Kidney (tissue), 14 donors: Measurements from ENCODE around the gene RRAGA. TPM values are rescaled to one million over a fixed set of nuclear protein-coding genes. Genes with fewer than 3 reads are reported as not detected.

Source experiments
- DNase-seq, 5 donors: peaks; one replicate each; pipeline ENCODE4 v3.0.0-alpha.2; 2013 to 2020
- FAIRE-seq: peaks from 2 replicates; lab custom pipeline; 2012; peaks lifted over from hg19 to GRCh38; lab: Jason Lieb, UNC
- H3K27ac ChIP-seq, 2 donors: one replicate each; pipeline ENCODE4 v1.7.0; 2013; ENCODE audit warnings: low read depth in 2 of 2, low read length in 2 of 2, inconsistent platforms in 1 of 2
- H3K27me3 ChIP-seq: one replicate; pipeline ENCODE4 v1.7.1; 2013; ENCODE audit warnings: low read length, inconsistent platforms; ENCODE audit not compliant: control insufficient read depth, insufficient read depth
- H3K36me3 ChIP-seq, 3 donors: one replicate each; pipeline versions ENCODE4 v1.7.0 to v1.7.1; 2013; ENCODE audit warnings: low read length in 3 of 3, control low read depth in 1 of 3, inconsistent platforms in 1 of 3; ENCODE audit not compliant: insufficient read depth in 3 of 3, control insufficient read depth in 2 of 3
- H3K4me1 ChIP-seq, 3 donors: one replicate each; pipeline versions ENCODE4 v1.7.0 to v1.7.1; 2013; ENCODE audit warnings: low read length in 3 of 3, inconsistent platforms in 1 of 3, low read depth in 1 of 3; ENCODE audit not compliant: control insufficient read depth in 2 of 3, insufficient read depth in 2 of 3
- H3K4me3 ChIP-seq, 3 donors: one replicate each; pipeline versions ENCODE4 v1.7.0 to v1.8.1; 2013; ENCODE audit warnings: low read length in 3 of 3, control low read depth in 1 of 3, inconsistent platforms in 1 of 3
- H3K9ac ChIP-seq, 3 donors: one replicate each; pipeline versions ENCODE4 v1.7.0 to v1.7.1; 2013; ENCODE audit warnings: low read length in 3 of 3, control low read depth in 1 of 3, inconsistent platforms in 1 of 3
- H3K9me3 ChIP-seq, 3 donors: one replicate each; pipeline versions ENCODE4 v1.7.0 to v1.7.1; 2013; ENCODE audit warnings: low read length in 3 of 3, control low read depth in 1 of 3, inconsistent platforms in 1 of 3; ENCODE audit not compliant: control insufficient read depth in 2 of 3, insufficient read depth in 1 of 3
- intact Hi-C: fragments of 100-400 bp; cut with DNase I; formaldehyde crosslinking; loops from one replicate; pipeline ENCODE4 v1.11.1; 2022
- polyA plus RNA-seq: library from polyadenylated mRNA; stranded (reverse); fragments of 350-450 nt; fragmentation: Illumina TruSeq; extraction: RNeasy Lipid Tissue Mini Kit (QIAGEN cat#74804); gene quantifications from one replicate; pipeline ENCODE4 v1.2.3, GENCODE V29; 2014; ENCODE audit warnings: low read depth, low replicate concordance; ENCODE audit not compliant: insufficient read depth
- total RNA-seq: library from RNA; stranded (reverse); fragmentation: NEBNext Ultra II Directional; extraction: Animal tissue kit (Norgen Biotek cat#: 25700); gene quantifications from one replicate; pipeline ENCODE4 v1.2.1, GENCODE V29; 2021
- TF ChIP-seq, protein P1 (sequence below): IDR thresholded peaks from 3 replicates; pipeline ENCODE4 v1.5.1; 2012; ENCODE audit warnings: mild to moderate bottlenecking, moderate library complexity, borderline replicate concordance; ENCODE audit not compliant: insufficient read depth; ENCODE audit errors: extremely low read depth
- donor health status: control.
- donor health status: control.
- donor health status: control.
- donor health status: control.
- donor health status: control.
- donor health status: DM: yes; HTN: yes; CAD: no.
- donor health status: Normal renal cell carcinoma (clear cell type).

RRAGA gene
- total and polyA plus RNA-seq, 2 donors from 2014 or later = 94.3 to 99.3 TPM

DNA sequence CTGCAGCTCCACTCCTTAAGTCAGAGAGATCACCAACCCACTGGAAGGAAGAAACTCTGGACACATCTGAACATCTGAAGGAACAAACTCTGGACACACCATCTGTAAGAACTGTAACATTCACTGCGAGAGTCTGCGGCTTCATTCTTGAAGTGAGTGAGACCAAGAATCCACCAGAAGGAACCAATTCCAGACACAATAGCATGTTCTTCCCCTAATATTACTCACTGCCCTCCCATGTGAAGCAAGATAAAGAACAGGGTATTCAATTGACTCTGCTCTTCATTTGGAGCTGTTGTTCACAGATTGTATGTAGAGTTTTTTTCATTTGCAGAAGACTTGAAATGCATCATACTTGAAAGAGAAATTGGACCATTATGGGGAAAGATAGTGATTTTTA is 27.0 kb upstream of the RRAGA start:
- no peak for FAIRE-seq
- Histone ChIP-seq H3K9ac (no peak overlapping the region), H3K4me1 (no peaks in the 10 kb centered on the region), H3K36me3 (no peaks in the 10 kb centered on the region), H3K9me3 (no peaks in the 10 kb centered on the region), H3K4me3 (no peak overlapping the region), H3K27me3 (no peaks in the 10 kb centered on the region), H3K27ac (no peak overlapping the region)
- intact Hi-C loops = loop anchor here (10.0 kb wide), 1 partner anchor 767 kb away; no protein-coding TSS in a partner anchor
- DNase-seq = no peak
- TF ChIP-seq, protein P1, sequence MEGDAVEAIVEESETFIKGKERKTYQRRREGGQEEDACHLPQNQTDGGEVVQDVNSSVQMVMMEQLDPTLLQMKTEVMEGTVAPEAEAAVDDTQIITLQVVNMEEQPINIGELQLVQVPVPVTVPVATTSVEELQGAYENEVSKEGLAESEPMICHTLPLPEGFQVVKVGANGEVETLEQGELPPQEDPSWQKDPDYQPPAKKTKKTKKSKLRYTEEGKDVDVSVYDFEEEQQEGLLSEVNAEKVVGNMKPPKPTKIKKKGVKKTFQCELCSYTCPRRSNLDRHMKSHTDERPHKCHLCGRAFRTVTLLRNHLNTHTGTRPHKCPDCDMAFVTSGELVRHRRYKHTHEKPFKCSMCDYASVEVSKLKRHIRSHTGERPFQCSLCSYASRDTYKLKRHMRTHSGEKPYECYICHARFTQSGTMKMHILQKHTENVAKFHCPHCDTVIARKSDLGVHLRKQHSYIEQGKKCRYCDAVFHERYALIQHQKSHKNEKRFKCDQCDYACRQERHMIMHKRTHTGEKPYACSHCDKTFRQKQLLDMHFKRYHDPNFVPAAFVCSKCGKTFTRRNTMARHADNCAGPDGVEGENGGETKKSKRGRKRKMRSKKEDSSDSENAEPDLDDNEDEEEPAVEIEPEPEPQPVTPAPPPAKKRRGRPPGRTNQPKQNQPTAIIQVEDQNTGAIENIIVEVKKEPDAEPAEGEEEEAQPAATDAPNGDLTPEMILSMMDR = no peak

DNA sequence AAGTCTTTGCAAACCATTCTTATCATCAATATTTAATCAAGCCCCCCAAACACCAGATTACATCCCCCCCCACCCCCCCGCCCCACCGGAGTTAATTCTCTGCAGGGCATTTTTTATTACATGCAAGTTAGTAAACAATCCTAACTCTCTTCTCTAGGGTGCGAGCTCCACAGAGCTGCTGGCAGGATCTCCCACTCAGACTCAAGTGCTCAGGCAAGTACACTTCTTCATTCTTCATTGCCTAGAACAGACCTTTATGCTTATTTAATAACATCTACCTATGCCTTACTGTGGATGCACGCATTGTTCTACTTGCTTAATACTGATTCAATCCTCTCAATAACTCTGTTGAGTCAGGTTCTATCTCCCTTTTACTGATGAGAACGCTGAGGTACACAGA is 26.1 kb upstream of the RRAGA start:
- H3K36me3 ChIP-seq = no peaks in the 10 kb centered on the region
- no peaks in the 10 kb centered on the region for H3K9me3 ChIP-seq
- H3K4me1 ChIP-seq = no peaks in the 10 kb centered on the region
- H3K27ac ChIP-seq = no peak overlapping the region
- TF ChIP-seq, protein P1 = no peak
- H3K4me3 ChIP-seq = no peak overlapping the region
- DNase-seq (no peak), FAIRE-seq (no peak)
- no peak overlapping the region for H3K9ac ChIP-seq
- no peaks in the 10 kb centered on the region for H3K27me3 ChIP-seq
- intact Hi-C loops = loop anchor here (10.0 kb wide), 1 partner anchor 768 kb away; no protein-coding TSS in a partner anchor

- FAIRE-seq = no peak
These were observed 22.9 kb upstream of the RRAGA start for GRCh38 chr9:19026375-19026774.

More at GRCh38 chr9:19026375-19026774, 22.9 kb upstream of the RRAGA start:
- no peak overlapping the region for H3K4me3 ChIP-seq
- DNase-seq = no peak
- H3K9ac ChIP-seq = no peak overlapping the region
- TF ChIP-seq, protein P1 = no peak
- H3K27ac ChIP-seq = no peak overlapping the region
- H3K9me3 ChIP-seq = no peaks in the 10 kb centered on the region
- H3K4me1 ChIP-seq = peaks cover 0 to 3% (median 0%) of the 10 kb centered on the region in 3 donors
- intact Hi-C loops = loop anchor here (10.0 kb wide), 1 partner anchor 772 kb away; no protein-coding TSS in a partner anchor
- no peaks in the 10 kb centered on the region for H3K36me3 ChIP-seq
- no peaks in the 10 kb centered on the region for H3K27me3 ChIP-seq
